Measurements from ENCODE around the gene DTHD1. TPM values are rescaled to one million over a fixed set of nuclear protein-coding genes. Genes with fewer than 3 reads are reported as not detected.

The DTHD1 gene
- total and polyA plus RNA-seq, 4 donors, result 1.5 to 33.4 (median 9.1) TPM

DNA sequence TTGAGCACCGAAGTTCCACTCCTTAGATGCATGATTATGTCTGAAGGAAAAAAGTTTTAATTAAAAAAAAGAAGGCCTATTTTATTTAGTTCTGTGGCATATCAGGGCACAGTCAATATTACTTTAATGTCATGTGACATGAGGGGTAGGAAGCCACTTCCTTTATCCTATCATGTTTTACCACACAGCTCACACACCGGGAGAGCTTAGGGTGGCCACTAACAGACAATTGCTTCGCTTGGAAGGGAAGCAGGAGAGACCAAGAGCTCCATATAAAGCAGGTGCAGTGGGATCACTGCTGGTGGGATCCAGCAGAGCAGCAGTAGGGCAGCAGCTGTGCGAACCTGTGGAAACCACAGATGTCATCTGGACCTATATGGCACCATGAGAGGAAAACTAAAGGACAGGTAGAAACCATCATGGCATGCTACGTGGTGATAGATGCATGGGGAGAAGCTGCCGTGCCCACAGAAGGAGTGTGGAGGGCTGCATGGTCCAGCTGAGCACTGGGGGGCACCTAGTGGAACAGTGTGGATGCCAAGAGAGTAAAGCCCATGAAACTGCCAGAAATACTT lies 52.0 kb downstream of the DTHD1 start:
- WGBS, 2 donors, result 77 to 81% methylated on average over 6 of the region's 6 CpGs
- no peak overlapping the region for H3K4me3 ChIP-seq
- ATAC-seq (ENCODE audit: insufficient read depth, low FRiP score) (no peak), DNase-seq (no peak)
- TF ChIP-seq CTCF (IDR thresholded peaks at IDR 0.05; ENCODE audit: control extremely low read depth, extremely low read depth), result no peak
- H3K9me3 ChIP-seq (ENCODE audit: control insufficient read depth in 4 of 4, insufficient read depth in 3 of 4, low read length in 3 of 4), result no peaks in the 10 kb centered on the region
- H3K27me3 ChIP-seq (ENCODE audit: control insufficient read depth in 3 of 3, insufficient read depth in 3 of 3, low read length in 2 of 3), result no peaks in the 10 kb centered on the region
- no peaks in the 10 kb centered on the region for H3K36me3 ChIP-seq (ENCODE audit: control insufficient read depth in 4 of 4, insufficient read depth in 4 of 4, low read length in 4 of 4)
- H3K27ac ChIP-seq (ENCODE audit: low read depth in 1 of 2, low read length in 1 of 2), result no peak overlapping the region
- H3K9ac ChIP-seq (ENCODE audit: insufficient read depth in 1 of 2, low read length in 2 of 2), result no peak overlapping the region
- no peaks in the 10 kb centered on the region for H3K4me1 ChIP-seq (ENCODE audit: control insufficient read depth in 5 of 5, insufficient read depth in 5 of 5, low read length in 5 of 5)

DNA sequence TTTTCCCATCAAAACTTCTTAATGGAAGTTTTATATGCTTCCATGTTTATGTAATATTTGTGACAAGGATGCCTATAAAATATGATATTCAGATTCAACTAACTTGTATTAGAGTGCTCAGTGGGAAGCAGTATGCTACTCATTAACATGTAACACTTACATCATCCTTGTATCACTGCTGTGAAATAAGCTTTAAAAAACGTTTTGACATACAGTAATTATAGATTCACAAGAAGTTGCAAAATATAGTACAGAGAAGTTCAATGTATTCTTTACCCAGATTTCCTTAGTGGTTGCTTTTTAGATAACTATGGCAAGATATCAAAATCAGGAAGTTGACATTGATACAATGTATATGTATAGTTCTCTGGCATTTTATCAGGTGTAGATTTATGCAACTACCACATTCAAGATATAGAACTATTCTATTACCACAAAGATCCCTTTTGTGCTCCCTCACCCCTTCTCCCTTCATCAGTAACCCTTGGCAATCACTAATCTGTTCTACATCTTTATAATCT lies 56.3 kb downstream of the DTHD1 start:
- no peaks in the 10 kb centered on the region for H3K9me3 ChIP-seq (ENCODE audit: control insufficient read depth in 4 of 4, insufficient read depth in 3 of 4, low read length in 3 of 4)
- TF ChIP-seq CTCF (IDR thresholded peaks at IDR 0.05; ENCODE audit: control extremely low read depth, extremely low read depth), result no peak
- DNase-seq, result no peak
- ATAC-seq (ENCODE audit: insufficient read depth, low FRiP score), result no peak
- WGBS, 2 donors, result 14 to 19% methylated on average over 1 of the region's 1 CpG
- no peaks in the 10 kb centered on the region for H3K27me3 ChIP-seq (ENCODE audit: control insufficient read depth in 3 of 3, insufficient read depth in 3 of 3, low read length in 2 of 3)
- no peak overlapping the region for H3K27ac ChIP-seq (ENCODE audit: low read depth in 1 of 2, low read length in 1 of 2)
- H3K4me3 ChIP-seq, result no peak overlapping the region
- H3K36me3 ChIP-seq (ENCODE audit: control insufficient read depth in 4 of 4, insufficient read depth in 4 of 4, low read length in 4 of 4), result no peaks in the 10 kb centered on the region
- H3K4me1 ChIP-seq (ENCODE audit: control insufficient read depth in 5 of 5, insufficient read depth in 5 of 5, low read length in 5 of 5), result no peaks in the 10 kb centered on the region
- no peak overlapping the region for H3K9ac ChIP-seq (ENCODE audit: insufficient read depth in 1 of 2, low read length in 2 of 2)

DNA sequence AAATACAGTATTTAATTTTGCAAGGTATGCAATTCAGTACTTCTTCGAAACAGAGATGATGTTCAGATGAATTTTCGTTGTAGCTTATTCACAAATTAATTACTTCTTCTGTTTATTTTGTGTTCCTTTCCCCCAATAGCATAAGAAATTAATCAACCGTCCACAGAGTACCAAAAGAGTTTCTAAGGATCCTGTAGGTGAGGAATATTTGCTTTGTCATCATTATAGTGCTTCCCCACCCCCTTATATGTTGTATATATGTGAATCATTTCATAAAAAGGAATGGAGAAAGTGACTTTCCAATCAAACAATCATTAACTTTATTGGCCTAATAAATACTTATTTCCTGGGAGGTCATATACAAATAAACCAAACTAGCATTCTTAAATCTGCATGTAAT lies 57.6 kb downstream of the DTHD1 start:
- H3K36me3 ChIP-seq (ENCODE audit: control insufficient read depth in 4 of 4, insufficient read depth in 4 of 4, low read length in 4 of 4), result no peaks in the 10 kb centered on the region
- ATAC-seq (ENCODE audit: insufficient read depth, low FRiP score), result no peak
- 80 to 94% methylated on average over 3 of the region's 3 CpGs for WGBS, 2 donors
- no peaks in the 10 kb centered on the region for H3K9me3 ChIP-seq (ENCODE audit: control insufficient read depth in 4 of 4, insufficient read depth in 3 of 4, low read length in 3 of 4)
- H3K4me3 ChIP-seq, result no peak overlapping the region
- H3K27ac ChIP-seq (ENCODE audit: low read depth in 1 of 2, low read length in 1 of 2), result no peak overlapping the region
- no peaks in the 10 kb centered on the region for H3K27me3 ChIP-seq (ENCODE audit: control insufficient read depth in 3 of 3, insufficient read depth in 3 of 3, low read length in 2 of 3)
- DNase-seq, result no peak
- H3K4me1 ChIP-seq (ENCODE audit: control insufficient read depth in 5 of 5, insufficient read depth in 5 of 5, low read length in 5 of 5), result no peaks in the 10 kb centered on the region
- H3K9ac ChIP-seq (ENCODE audit: insufficient read depth in 1 of 2, low read length in 2 of 2), result no peak overlapping the region
- TF ChIP-seq CTCF (IDR thresholded peaks at IDR 0.05; ENCODE audit: control extremely low read depth, extremely low read depth), result no peak

- ATAC-seq (ENCODE audit: insufficient read depth, low FRiP score), result no peak
- Histone ChIP-seq H3K27me3 (ENCODE audit: control insufficient read depth in 3 of 3, insufficient read depth in 3 of 3, low read length in 2 of 3) (no peaks in the 10 kb centered on the region), H3K36me3 (ENCODE audit: control insufficient read depth in 4 of 4, insufficient read depth in 4 of 4, low read length in 4 of 4) (no peaks in the 10 kb centered on the region), H3K4me1 (ENCODE audit: control insufficient read depth in 5 of 5, insufficient read depth in 5 of 5, low read length in 5 of 5) (no peaks in the 10 kb centered on the region), H3K4me3 (no peak overlapping the region), H3K9me3 (ENCODE audit: control insufficient read depth in 4 of 4, insufficient read depth in 3 of 4, low read length in 3 of 4) (no peaks in the 10 kb centered on the region), H3K9ac (ENCODE audit: insufficient read depth in 1 of 2, low read length in 2 of 2) (no peak overlapping the region), H3K27ac (ENCODE audit: low read depth in 1 of 2, low read length in 1 of 2) (no peak overlapping the region)
- 91 to 97% methylated on average over 6 of the region's 6 CpGs for WGBS, 2 donors
- no peak for TF ChIP-seq CTCF (IDR thresholded peaks at IDR 0.05; ENCODE audit: control extremely low read depth, extremely low read depth)
- no peak for DNase-seq
Measured at GRCh38 chr4:36341936-36342335, 60.5 kb downstream of the DTHD1 start.
